ENCODE results near the gene MAP7D1. TPM values are rescaled to one million over a fixed set of nuclear protein-coding genes. Genes with fewer than 3 reads are reported as not detected.

MAP7D1 gene
- total RNA-seq, 1 donor from 2014 or later, result 114 TPM

GRCh38 chr1:36135796-36136195, 20.2 kb upstream of the MAP7D1 start:
- DNase-seq, result no peak
- no peak for TF ChIP-seq CTCF (IDR thresholded peaks at IDR 0.05)
- intact Hi-C loops (cut with DNase I), result no loop called here
- Histone ChIP-seq H3K4me3 (no peak overlapping the region), H3K27me3 (no peaks in the 10 kb centered on the region), H3K4me1 (peaks cover 34% of the 10 kb centered on the region), H3K9me3 (no peaks in the 10 kb centered on the region), H3K36me3 (peaks cover 39% of the 10 kb centered on the region), H3K27ac (peak overlapping the region; percentile 47)
- peak; percentile 50 for ATAC-seq

GRCh38 chr1:36136535-36136934, 19.4 kb upstream of the MAP7D1 start:
- TF ChIP-seq CTCF (IDR thresholded peaks at IDR 0.05), result no peak

GRCh38 chr1:36137226-36137625, 18.7 kb upstream of the MAP7D1 start:
- ATAC-seq (no peak), DNase-seq (no peak)
- Histone ChIP-seq H3K4me3 (no peak overlapping the region), H3K27me3 (no peaks in the 10 kb centered on the region), H3K27ac (peak overlapping the region; percentile 47), H3K4me1 (peaks cover 34% of the 10 kb centered on the region), H3K9me3 (no peaks in the 10 kb centered on the region), H3K36me3 (peaks cover 39% of the 10 kb centered on the region)
- intact Hi-C loops (cut with DNase I), result no loop called here
- TF ChIP-seq CTCF (IDR thresholded peaks at IDR 0.05), result no peak

More at GRCh38 chr1:36136535-36136934, 19.4 kb upstream of the MAP7D1 start:
- H3K36me3 ChIP-seq, result peaks cover 39% of the 10 kb centered on the region
- DNase-seq (no peak), ATAC-seq (peak; percentile 52)
- peak overlapping the region; percentile 47 for H3K27ac ChIP-seq
- no peaks in the 10 kb centered on the region for H3K27me3 ChIP-seq
- intact Hi-C loops (cut with DNase I), result no loop called here
- peaks cover 34% of the 10 kb centered on the region for H3K4me1 ChIP-seq
- H3K9me3 ChIP-seq, result no peaks in the 10 kb centered on the region
- H3K4me3 ChIP-seq, result no peak overlapping the region

DNA sequence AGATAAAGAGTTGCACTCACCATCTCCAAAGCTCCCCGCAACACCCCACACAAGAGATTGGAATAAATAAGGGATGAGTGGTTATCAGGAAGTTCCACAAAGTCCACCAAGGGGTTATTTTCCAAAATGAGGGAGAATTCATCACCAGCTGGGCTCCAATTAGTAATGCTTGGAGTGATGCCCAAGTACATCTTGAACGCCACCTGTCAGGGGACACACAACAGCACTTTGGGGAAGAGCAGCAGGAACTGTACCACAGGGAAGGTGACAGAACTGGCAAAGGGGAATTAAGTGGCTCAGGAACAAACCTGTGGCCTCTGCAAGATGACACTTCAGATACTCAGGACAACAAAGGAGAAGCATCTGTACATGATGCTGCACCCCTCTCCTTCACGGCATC, 18.2 kb upstream of the MAP7D1 start:
- intact Hi-C loops (cut with DNase I), result no loop called here
- H3K27ac ChIP-seq, result no peak overlapping the region

DNA sequence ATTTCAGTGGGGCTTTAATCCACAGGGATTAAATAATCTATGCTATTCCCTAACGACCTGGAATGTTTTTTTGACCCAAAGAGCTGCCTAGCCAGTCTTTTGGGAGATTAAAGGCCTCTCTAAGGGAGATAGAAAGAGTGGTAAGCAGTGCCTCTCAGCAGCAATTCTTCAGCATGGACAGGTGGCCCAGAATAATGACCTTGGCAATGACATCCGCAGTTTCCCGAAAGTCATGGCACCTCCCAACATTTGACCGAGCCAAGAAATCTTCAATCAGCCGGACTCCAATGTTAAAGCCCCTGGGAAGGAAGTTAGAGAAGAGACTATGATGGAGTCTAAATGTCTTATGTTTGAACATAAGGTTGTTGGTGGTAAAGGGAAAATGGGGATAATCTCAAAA, 16.4 kb upstream of the MAP7D1 start:
- Histone ChIP-seq H3K36me3 (peaks cover 39% of the 10 kb centered on the region), H3K27ac (no peak overlapping the region), H3K9me3 (no peaks in the 10 kb centered on the region), H3K4me3 (no peak overlapping the region), H3K27me3 (no peaks in the 10 kb centered on the region), H3K4me1 (peaks cover 33% of the 10 kb centered on the region)
- intact Hi-C loops (cut with DNase I), result no loop called here
- ATAC-seq, result no peak
- TF ChIP-seq CTCF (IDR thresholded peaks at IDR 0.05), result no peak
- DNase-seq, result no peak

More for the DNA sequence above, 18.2 kb upstream of the MAP7D1 start:
- TF ChIP-seq CTCF (IDR thresholded peaks at IDR 0.05), result no peak
- no peak for DNase-seq
- Histone ChIP-seq H3K4me3 (no peak overlapping the region), H3K4me1 (peaks cover 34% of the 10 kb centered on the region), H3K27me3 (no peaks in the 10 kb centered on the region), H3K36me3 (peaks cover 39% of the 10 kb centered on the region), H3K9me3 (no peaks in the 10 kb centered on the region)
- ATAC-seq, result no peak

DNA sequence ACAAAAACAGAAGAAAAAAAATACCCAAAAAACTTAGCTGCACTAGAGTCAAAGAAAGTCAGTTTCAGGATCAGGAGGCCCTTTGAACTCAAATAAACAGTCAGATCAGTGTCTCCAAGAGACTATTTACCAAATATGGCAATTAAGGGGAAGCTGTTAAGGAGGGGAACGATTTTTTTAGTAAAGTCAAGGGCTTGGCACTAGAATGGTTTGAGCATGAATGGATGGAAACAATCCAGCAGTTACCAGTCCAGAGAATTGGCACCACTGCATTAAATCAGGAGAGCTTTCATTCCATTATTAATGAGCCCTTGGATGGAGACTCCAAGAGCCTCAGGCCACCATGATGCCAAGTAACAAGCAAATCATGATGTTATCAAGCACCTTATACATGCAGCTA, 13.8 kb upstream of the MAP7D1 start:
- no peak for ATAC-seq
- no peak for TF ChIP-seq CTCF (IDR thresholded peaks at IDR 0.05)
- Histone ChIP-seq H3K27ac (no peak overlapping the region), H3K4me3 (no peak overlapping the region), H3K9me3 (no peaks in the 10 kb centered on the region), H3K36me3 (peaks cover 30% of the 10 kb centered on the region), H3K27me3 (no peaks in the 10 kb centered on the region), H3K4me1 (peaks cover 9% of the 10 kb centered on the region)
- intact Hi-C loops (cut with DNase I), result no loop called here
- DNase-seq, result no peak
